Neutrophil (primary cell): ENCODE data around the gene SAMD14.
"Not testable (repeated sequence)": the region's sequence is repeated elsewhere in the genome, so short reads cannot be mapped to it uniquely, and the experiment has no call there.

ENCODE experiments used
- H3K27ac ChIP-seq: fragments of 200-600 bp; sonication (generic); 2 replicates; pipeline ENCODE4 v1.5.1; 2016; ENCODE audit warnings: mild to moderate bottlenecking, moderate library complexity
- H3K27me3 ChIP-seq: fragments of 200-600 bp; sonication (generic); 2 replicates; pipeline ENCODE4 v1.6.0; 2016; ENCODE audit warnings: mild to moderate bottlenecking
- H3K36me3 ChIP-seq: fragments of 200-600 bp; sonication (generic); 2 replicates; pipeline ENCODE4 v1.5.1; 2017
- H3K4me1 ChIP-seq, 2 experiments: fragments of 200-600 bp in 1 of 2; sonication (generic) in 1 of 2; 1 replicate in 1 of 2; 2 replicates in 1 of 2; pipeline versions ENCODE4 v1.5.1 to v1.6.1; 2013 to 2016; ENCODE audit warnings: low read depth in 1 of 2, low read length in 1 of 2, mild to moderate bottlenecking in 1 of 2, moderate library complexity in 1 of 2; ENCODE audit not compliant: control insufficient read depth in 1 of 2, insufficient read depth in 1 of 2
- H3K4me3 ChIP-seq, 2 experiments: fragments of 200-600 bp in 1 of 2; sonication (generic) in 1 of 2; 1 replicate in 1 of 2; 2 replicates in 1 of 2; pipeline ENCODE4 v1.5.1; 2013 to 2016; ENCODE audit warnings: low read depth in 1 of 2, low read length in 1 of 2, mild to moderate bottlenecking in 1 of 2, moderate library complexity in 1 of 2
- H3K9me3 ChIP-seq: fragments of 200-600 bp; sonication (generic); 2 replicates; pipeline ENCODE4 v1.5.1; 2016
- TF ChIP-seq, protein P1 (sequence below): fragments of 200-600 bp; sonication (generic); IDR thresholded peaks from 2 replicates; pipeline ENCODE4 v1.5.1; 2016; ENCODE audit warnings: antibody characterized with exemption

Gene SAMD14

GRCh38 chr17:50062293-50063243, 67.4 kb downstream of the SAMD14 start:
- H3K36me3 ChIP-seq: no peaks in the 10 kb centered on the region
- no peaks in the 10 kb centered on the region for H3K4me1 ChIP-seq

GRCh38 chr17:50061713-50062045, 68.3 kb downstream of the SAMD14 start:
- not testable (repeated sequence) for H3K4me1 ChIP-seq, H3K9me3 ChIP-seq, H3K27ac ChIP-seq, H3K4me3 ChIP-seq, H3K36me3 ChIP-seq
- peaks cover 70% of the 10 kb centered on the region for H3K27me3 ChIP-seq

More at GRCh38 chr17:50062293-50063243, 67.4 kb downstream of the SAMD14 start:
- TF ChIP-seq, protein P1, sequence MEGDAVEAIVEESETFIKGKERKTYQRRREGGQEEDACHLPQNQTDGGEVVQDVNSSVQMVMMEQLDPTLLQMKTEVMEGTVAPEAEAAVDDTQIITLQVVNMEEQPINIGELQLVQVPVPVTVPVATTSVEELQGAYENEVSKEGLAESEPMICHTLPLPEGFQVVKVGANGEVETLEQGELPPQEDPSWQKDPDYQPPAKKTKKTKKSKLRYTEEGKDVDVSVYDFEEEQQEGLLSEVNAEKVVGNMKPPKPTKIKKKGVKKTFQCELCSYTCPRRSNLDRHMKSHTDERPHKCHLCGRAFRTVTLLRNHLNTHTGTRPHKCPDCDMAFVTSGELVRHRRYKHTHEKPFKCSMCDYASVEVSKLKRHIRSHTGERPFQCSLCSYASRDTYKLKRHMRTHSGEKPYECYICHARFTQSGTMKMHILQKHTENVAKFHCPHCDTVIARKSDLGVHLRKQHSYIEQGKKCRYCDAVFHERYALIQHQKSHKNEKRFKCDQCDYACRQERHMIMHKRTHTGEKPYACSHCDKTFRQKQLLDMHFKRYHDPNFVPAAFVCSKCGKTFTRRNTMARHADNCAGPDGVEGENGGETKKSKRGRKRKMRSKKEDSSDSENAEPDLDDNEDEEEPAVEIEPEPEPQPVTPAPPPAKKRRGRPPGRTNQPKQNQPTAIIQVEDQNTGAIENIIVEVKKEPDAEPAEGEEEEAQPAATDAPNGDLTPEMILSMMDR: no peak
- no peaks in the 10 kb centered on the region for H3K9me3 ChIP-seq
- peaks cover 62% of the 10 kb centered on the region for H3K27me3 ChIP-seq
- no peak overlapping the region for H3K4me3 ChIP-seq
- H3K27ac ChIP-seq: no peak overlapping the region

GRCh38 chr17:50060951-50061712, 68.8 kb downstream of the SAMD14 start:
- H3K36me3 ChIP-seq: no peaks in the 10 kb centered on the region
- no peak overlapping the region for H3K27ac ChIP-seq
- H3K27me3 ChIP-seq: peaks cover 76% of the 10 kb centered on the region
- H3K4me1 ChIP-seq: peaks cover 0 to 4% of the 10 kb centered on the region in 2 experiments
- TF ChIP-seq, protein P1: no peak
- no peak overlapping the region for H3K4me3 ChIP-seq
- H3K9me3 ChIP-seq: no peaks in the 10 kb centered on the region
